ENCODE measurements around the gene MRPL17.
"Not testable (repeated sequence)": the region's sequence is repeated elsewhere in the genome, so short reads cannot be mapped to it uniquely, and the experiment has no call there.

Gene MRPL17

GRCh38 chr11:6682936-6683861, at the start of gene MRPL17:
Gene MRPL17 (minus strand): TSS chr11:6683340. CDS start chr11:6683296, 44 bp downstream.
- peak; percentile 98 for FAIRE-seq

GRCh38 chr11:6727971-6728760, 45.0 kb upstream of the MRPL17 start:
- FAIRE-seq: no peak

GRCh38 chr11:6725386-6725896, 42.3 kb upstream of the MRPL17 start:
- no peak for FAIRE-seq

GRCh38 chr11:6724013-6724412, 40.9 kb upstream of the MRPL17 start:
- FAIRE-seq: no peak

GRCh38 chr11:6721343-6721742, 38.2 kb upstream of the MRPL17 start:
- no peak for FAIRE-seq

- FAIRE-seq: no peak
These were observed 36.4 kb upstream of the MRPL17 start for GRCh38 chr11:6719576-6719975.

- FAIRE-seq: no peak
These were observed 34.3 kb upstream of the MRPL17 start for GRCh38 chr11:6717426-6717825.

GRCh38 chr11:6711552-6711951, 28.4 kb upstream of the MRPL17 start:
- FAIRE-seq: not testable (repeated sequence)

- no peak for FAIRE-seq
These were observed 25.7 kb upstream of the MRPL17 start for GRCh38 chr11:6708876-6709275.

GRCh38 chr11:6705905-6706535, 22.9 kb upstream of the MRPL17 start:
- peak; percentile 80 for FAIRE-seq

GRCh38 chr11:6703247-6704063, 20.3 kb upstream of the MRPL17 start:
- FAIRE-seq: no peak

- not testable (repeated sequence) for FAIRE-seq
These were observed 18.8 kb upstream of the MRPL17 start for GRCh38 chr11:6701955-6702354.

GRCh38 chr11:6695377-6695776, 12.2 kb upstream of the MRPL17 start:
- no peak for FAIRE-seq

- FAIRE-seq: no peak
These were observed 11.0 kb upstream of the MRPL17 start for GRCh38 chr11:6694229-6694535.

- FAIRE-seq: no peak
These were observed 10.4 kb upstream of the MRPL17 start for GRCh38 chr11:6693342-6694228.

GRCh38 chr11:6692128-6692527, 9.0 kb upstream of the MRPL17 start:
- no peak for FAIRE-seq

- FAIRE-seq: not testable (repeated sequence)
These were observed 7.4 kb upstream of the MRPL17 start for GRCh38 chr11:6690431-6691132.

- FAIRE-seq: no peak
These were observed 4.7 kb upstream of the MRPL17 start for GRCh38 chr11:6687876-6688275.

GRCh38 chr11:6686006-6686405, 2.9 kb upstream of the MRPL17 start:
- FAIRE-seq: no peak

GRCh38 chr11:6684068-6684467, 928 bp upstream of the MRPL17 start:
- FAIRE-seq: not testable (repeated sequence)

GRCh38 chr11:6682591-6682935, 577 bp downstream of the MRPL17 start:
- no peak for FAIRE-seq
